Stomach (tissue), 4 donors: ENCODE data around the gene TPH2.

ENCODE experiments used
- CTCF ChIP-seq, 7 experiments: fragments of 450-650 bp in 4 of 7; fragments of 200-600 bp in 3 of 7; sonication (generic) in 3 of 7; IDR thresholded peaks; one replicate each; pipeline ENCODE4 v1.5.1; 2016 to 2019; ENCODE audit warnings: antibody characterized with exemption in 7 of 7, control low read depth in 2 of 7, mild to moderate bottlenecking in 1 of 7
- EP300 ChIP-seq: sonication (generic); formaldehyde crosslinking; IDR thresholded peaks from one replicate; pipeline ENCODE4 v1.6.1; 2017; ENCODE audit warnings: antibody characterized with exemption
- POLR2A ChIP-seq, 4 donors: fragments of 450-650 bp; IDR thresholded peaks; one replicate each; pipeline ENCODE4 v1.6.1; 2016; ENCODE audit warnings: antibody characterized with exemption in 4 of 4, control low read depth in 2 of 4, mild to moderate bottlenecking in 1 of 4, moderate library complexity in 1 of 4
- POLR2AphosphoS5 ChIP-seq, 3 donors: sonication (generic); formaldehyde crosslinking; IDR thresholded peaks; one replicate each; pipeline ENCODE4 v1.6.1; 2016; ENCODE audit warnings: antibody characterized with exemption in 3 of 3

GRCh38 chr12:71904629-71905028, 34.0 kb upstream of the TPH2 start:
- no peak for TF ChIP-seq CTCF (IDR thresholded peaks at IDR 0.05)
- TF ChIP-seq EP300 = no peak
- no peak for TF ChIP-seq POLR2AphosphoS5 (IDR thresholded peaks at IDR 0.05)
- TF ChIP-seq POLR2A (IDR thresholded peaks at IDR 0.05) = no peak
